Stimulated activated naive CD8-positive, alpha-beta T cell treated with anti-CD3 and anti-CD28 coated beads, Interleukin-15, amount 100 ng/mL, for 72 hours (primary cell): ENCODE measurements around the gene PLEKHA7.

Experiments
- ATAC-seq: fragments of 150-1000 bp; cut with Tn5 transposase; 2 replicates; pipeline ENCODE4 v1.10.0; 2021; ENCODE audit warnings: mild to moderate bottlenecking, moderate library complexity
- DNase-seq, 2 donors: peaks; one replicate each; pipeline ENCODE4 v3.0.0; 2021 to 2022
- H3K27ac Mint-ChIP-seq, 2 donors: one replicate each; pipeline ENCODE4 v1.8.0; 2022; ENCODE audit warnings: mild to moderate bottlenecking in 2 of 2, mixed read lengths in 2 of 2, moderate library complexity in 2 of 2
- H3K27me3 Mint-ChIP-seq: one replicate; pipeline ENCODE4 v1.8.0; 2022; ENCODE audit warnings: mixed read lengths
- H3K4me1 Mint-ChIP-seq: one replicate; pipeline ENCODE4 v1.8.0; 2022; ENCODE audit warnings: mild to moderate bottlenecking, mixed read lengths
- H3K4me3 Mint-ChIP-seq, 2 donors: one replicate each; pipeline ENCODE4 v1.8.0; 2022; ENCODE audit warnings: mild to moderate bottlenecking in 2 of 2, mixed read lengths in 2 of 2, moderate library complexity in 1 of 2
- H3K9me3 Mint-ChIP-seq, 2 donors: one replicate each; pipeline ENCODE4 v1.8.0; 2022; ENCODE audit warnings: mixed read lengths in 2 of 2

The PLEKHA7 gene

GRCh38 chr11:16763746-16764145, 250.5 kb downstream of the PLEKHA7 start:
- Mint-ChIP-seq H3K4me3 (no peak overlapping the region), H3K27ac (no peak overlapping the region), H3K9me3 (no peaks in the 10 kb centered on the region), H3K27me3 (no peaks in the 10 kb centered on the region), H3K4me1 (peaks cover 15% of the 10 kb centered on the region)
- DNase-seq (no peak), ATAC-seq (no peak)

- no peak for ATAC-seq
- H3K9me3 Mint-ChIP-seq = no peaks in the 10 kb centered on the region
- H3K4me1 Mint-ChIP-seq = peaks cover 15% of the 10 kb centered on the region
- no peak overlapping the region for H3K27ac Mint-ChIP-seq
- peak overlapping the region in 1 of 2 donors; percentile 0 for H3K4me3 Mint-ChIP-seq
- DNase-seq = no peak
- H3K27me3 Mint-ChIP-seq = no peaks in the 10 kb centered on the region
Observed at GRCh38 chr11:16759857-16760508, 254.2 kb downstream of the PLEKHA7 start.

GRCh38 chr11:16758382-16759024, 255.7 kb downstream of the PLEKHA7 start:
- DNase-seq (no peak), ATAC-seq (no peak)
- Mint-ChIP-seq H3K4me3 (no peak overlapping the region), H3K4me1 (peaks cover 19% of the 10 kb centered on the region), H3K27ac (peak overlapping the region in 1 of 2 donors; percentile 22), H3K27me3 (no peaks in the 10 kb centered on the region), H3K9me3 (no peaks in the 10 kb centered on the region)

- peaks cover 46% of the 10 kb centered on the region for H3K4me1 Mint-ChIP-seq
- no peak overlapping the region for H3K4me3 Mint-ChIP-seq
- no peaks in the 10 kb centered on the region for H3K27me3 Mint-ChIP-seq
- H3K9me3 Mint-ChIP-seq = no peaks in the 10 kb centered on the region
- DNase-seq = no peak
- H3K27ac Mint-ChIP-seq = peak overlapping the region in 1 of 2 donors; percentile 20
- ATAC-seq = peak; percentile 59
Observed at GRCh38 chr11:16750417-16750816, 263.8 kb downstream of the PLEKHA7 start.

GRCh38 chr11:16749666-16750065, 264.5 kb downstream of the PLEKHA7 start:
- Mint-ChIP-seq H3K27ac (peak overlapping the region; percentile 71 to 80), H3K9me3 (no peaks in the 10 kb centered on the region), H3K4me3 (no peak overlapping the region), H3K4me1 (peaks cover 51% of the 10 kb centered on the region), H3K27me3 (no peaks in the 10 kb centered on the region)
- peak in 1 of 2 donors; percentile 28 for DNase-seq
- peak; percentile 95 for ATAC-seq

- peaks cover 57% of the 10 kb centered on the region for H3K4me1 Mint-ChIP-seq
- DNase-seq (no peak), ATAC-seq (no peak)
- no peaks in the 10 kb centered on the region for H3K27me3 Mint-ChIP-seq
- H3K27ac Mint-ChIP-seq = peak overlapping the region in 1 of 2 donors; percentile 34
- no peak overlapping the region for H3K4me3 Mint-ChIP-seq
- H3K9me3 Mint-ChIP-seq = no peaks in the 10 kb centered on the region
Observed at GRCh38 chr11:16749092-16749491, 265.1 kb downstream of the PLEKHA7 start.

GRCh38 chr11:16745950-16746605, 268.1 kb downstream of the PLEKHA7 start:
- H3K4me3 Mint-ChIP-seq = no peak overlapping the region
- H3K27me3 Mint-ChIP-seq = no peaks in the 10 kb centered on the region

GRCh38 chr11:16744128-16744725, 270.0 kb downstream of the PLEKHA7 start:
- peak overlapping the region in 1 of 2 donors; percentile 90 for H3K27ac Mint-ChIP-seq
- no peak overlapping the region for H3K4me3 Mint-ChIP-seq

More at GRCh38 chr11:16745950-16746605, 268.1 kb downstream of the PLEKHA7 start:
- ATAC-seq = no peak
- DNase-seq = no peak
- peaks cover 74% of the 10 kb centered on the region for H3K4me1 Mint-ChIP-seq
- H3K9me3 Mint-ChIP-seq = no peaks in the 10 kb centered on the region
- peak overlapping the region in 1 of 2 donors; percentile 13 for H3K27ac Mint-ChIP-seq

GRCh38 chr11:16743478-16743877, 270.7 kb downstream of the PLEKHA7 start:
- DNase-seq (no peak), ATAC-seq (no peak)
- peak overlapping the region in 1 of 2 donors; percentile 53 for H3K4me3 Mint-ChIP-seq
- H3K9me3 Mint-ChIP-seq = no peaks in the 10 kb centered on the region
- peak overlapping the region; percentile 52 to 59 for H3K27ac Mint-ChIP-seq
- peaks cover 55% of the 10 kb centered on the region for H3K4me1 Mint-ChIP-seq
- no peaks in the 10 kb centered on the region for H3K27me3 Mint-ChIP-seq

More at GRCh38 chr11:16744128-16744725, 270.0 kb downstream of the PLEKHA7 start:
- DNase-seq (no peak), ATAC-seq (no peak)
- H3K27me3 Mint-ChIP-seq = no peaks in the 10 kb centered on the region
- peaks cover 61% of the 10 kb centered on the region for H3K4me1 Mint-ChIP-seq
- no peaks in the 10 kb centered on the region for H3K9me3 Mint-ChIP-seq

GRCh38 chr11:16741473-16741872, 272.7 kb downstream of the PLEKHA7 start:
- no peak for DNase-seq
- no peaks in the 10 kb centered on the region for H3K27me3 Mint-ChIP-seq
- H3K4me1 Mint-ChIP-seq = peaks cover 49% of the 10 kb centered on the region
- H3K9me3 Mint-ChIP-seq = no peaks in the 10 kb centered on the region
- H3K4me3 Mint-ChIP-seq = peak overlapping the region; percentile 58 to 62
- H3K27ac Mint-ChIP-seq = peak overlapping the region; percentile 34 to 35
- ATAC-seq = no peak

- H3K27me3 Mint-ChIP-seq = no peaks in the 10 kb centered on the region
- H3K4me3 Mint-ChIP-seq = no peak overlapping the region
- no peaks in the 10 kb centered on the region for H3K9me3 Mint-ChIP-seq
- peaks cover 32% of the 10 kb centered on the region for H3K4me1 Mint-ChIP-seq
- H3K27ac Mint-ChIP-seq = no peak overlapping the region
- DNase-seq (no peak), ATAC-seq (peak; percentile 7)
Observed at GRCh38 chr11:16738947-16739815, 275.0 kb downstream of the PLEKHA7 start.

- H3K9me3 Mint-ChIP-seq = no peaks in the 10 kb centered on the region
- no peaks in the 10 kb centered on the region for H3K27me3 Mint-ChIP-seq
- peak; percentile 97 for ATAC-seq
- H3K4me3 Mint-ChIP-seq = peak within 1 kb of the TSS in 1 of 2 donors; percentile 61
- H3K27ac Mint-ChIP-seq = peak within 1 kb of the TSS in 1 of 2 donors; percentile 95
- peak; percentile 91 to 96 for DNase-seq
- H3K4me1 Mint-ChIP-seq = peaks cover 27% of the 10 kb centered on the region
Observed at GRCh38 chr11:16738193-16738946, 275.8 kb downstream of the PLEKHA7 start, which contains the start of gene C11orf58. Gene C11orf58 (plus strand): TSS chr11:16738647. CDS start chr11:16738779, 132 bp downstream.

- no peak for DNase-seq
- H3K9me3 Mint-ChIP-seq = no peaks in the 10 kb centered on the region
- H3K27me3 Mint-ChIP-seq = no peaks in the 10 kb centered on the region
- ATAC-seq = peak; percentile 6
- peak overlapping the region in 1 of 2 donors; percentile 95 for H3K27ac Mint-ChIP-seq
- H3K4me3 Mint-ChIP-seq = peak overlapping the region in 1 of 2 donors; percentile 61
- H3K4me1 Mint-ChIP-seq = peaks cover 22% of the 10 kb centered on the region
Observed at GRCh38 chr11:16737818-16738192, 276.4 kb downstream of the PLEKHA7 start.
